Neutrophil (primary cell): ENCODE measurements around the gene IL18R1.

Experiments used
- H3K27ac ChIP-seq: fragments of 200-600 bp; sonication (generic); 2 replicates; pipeline ENCODE4 v1.5.1; 2016; ENCODE audit warnings: mild to moderate bottlenecking, moderate library complexity
- H3K27me3 ChIP-seq: fragments of 200-600 bp; sonication (generic); 2 replicates; pipeline ENCODE4 v1.6.0; 2016; ENCODE audit warnings: mild to moderate bottlenecking
- H3K36me3 ChIP-seq: fragments of 200-600 bp; sonication (generic); 2 replicates; pipeline ENCODE4 v1.5.1; 2017
- H3K4me1 ChIP-seq, 2 experiments: fragments of 200-600 bp in 1 of 2; sonication (generic) in 1 of 2; 1 replicate in 1 of 2; 2 replicates in 1 of 2; pipeline versions ENCODE4 v1.5.1 to v1.6.1; 2013 to 2016; ENCODE audit warnings: low read depth in 1 of 2, low read length in 1 of 2, mild to moderate bottlenecking in 1 of 2, moderate library complexity in 1 of 2; ENCODE audit not compliant: control insufficient read depth in 1 of 2, insufficient read depth in 1 of 2
- H3K4me3 ChIP-seq, 2 experiments: fragments of 200-600 bp in 1 of 2; sonication (generic) in 1 of 2; 1 replicate in 1 of 2; 2 replicates in 1 of 2; pipeline ENCODE4 v1.5.1; 2013 to 2016; ENCODE audit warnings: low read depth in 1 of 2, low read length in 1 of 2, mild to moderate bottlenecking in 1 of 2, moderate library complexity in 1 of 2
- H3K9me3 ChIP-seq: fragments of 200-600 bp; sonication (generic); 2 replicates; pipeline ENCODE4 v1.5.1; 2016
- CTCF ChIP-seq: fragments of 200-600 bp; sonication (generic); IDR thresholded peaks from 2 replicates; pipeline ENCODE4 v1.5.1; 2016; ENCODE audit warnings: antibody characterized with exemption

Gene IL18R1

GRCh38 chr2:102427249-102427648 is 71.7 kb downstream of the IL18R1 start:
- Histone ChIP-seq H3K36me3 (no peaks in the 10 kb centered on the region), H3K27me3 (no peaks in the 10 kb centered on the region), H3K4me3 (peak overlapping the region; percentile 25 to 69), H3K4me1 (peaks cover 98% of the 10 kb centered on the region in 2 experiments), H3K9me3 (no peaks in the 10 kb centered on the region), H3K27ac (peak overlapping the region; percentile 86)
- no peak for TF ChIP-seq CTCF

- no peaks in the 10 kb centered on the region for H3K9me3 ChIP-seq
- peaks cover 96 to 98% of the 10 kb centered on the region in 2 experiments for H3K4me1 ChIP-seq
- no peaks in the 10 kb centered on the region for H3K36me3 ChIP-seq
- H3K4me3 ChIP-seq: peak overlapping the region; percentile 11 to 69
- peak overlapping the region; percentile 62 for H3K27ac ChIP-seq
- H3K27me3 ChIP-seq: no peaks in the 10 kb centered on the region
- no peak for TF ChIP-seq CTCF
Observed at GRCh38 chr2:102428573-102428972, 73.0 kb downstream of the IL18R1 start.

GRCh38 chr2:102432386-102432785 is 76.8 kb downstream of the IL18R1 start:
- H3K36me3 ChIP-seq: peaks cover 3% of the 10 kb centered on the region

GRCh38 chr2:102433973-102434654 is 78.5 kb downstream of the IL18R1 start:
- Histone ChIP-seq H3K36me3 (peaks cover 3% of the 10 kb centered on the region), H3K9me3 (no peaks in the 10 kb centered on the region), H3K4me3 (no peak overlapping the region), H3K27ac (peak overlapping the region; percentile 32), H3K4me1 (peaks cover 93 to 96% of the 10 kb centered on the region in 2 experiments), H3K27me3 (no peaks in the 10 kb centered on the region)
- no peak for TF ChIP-seq CTCF

More at GRCh38 chr2:102432386-102432785, 76.8 kb downstream of the IL18R1 start:
- no peaks in the 10 kb centered on the region for H3K9me3 ChIP-seq
- TF ChIP-seq CTCF: no peak
- peaks cover 92 to 96% of the 10 kb centered on the region in 2 experiments for H3K4me1 ChIP-seq
- no peaks in the 10 kb centered on the region for H3K27me3 ChIP-seq
- peak overlapping the region; percentile 47 for H3K27ac ChIP-seq
- peak overlapping the region in 1 of 2 experiments; percentile 8 for H3K4me3 ChIP-seq

- Histone ChIP-seq H3K27ac (peak overlapping the region; percentile 78), H3K4me3 (no peak overlapping the region), H3K27me3 (no peaks in the 10 kb centered on the region), H3K36me3 (peaks cover 3% of the 10 kb centered on the region), H3K4me1 (peaks cover 93 to 99% of the 10 kb centered on the region in 2 experiments), H3K9me3 (no peaks in the 10 kb centered on the region)
- TF ChIP-seq CTCF: no peak
Observed at GRCh38 chr2:102434655-102435381, 79.2 kb downstream of the IL18R1 start.
